Neural cell (in vitro differentiated cells): ENCODE results near the gene KSR2. TPM values are rescaled to one million over a fixed set of nuclear protein-coding genes. Genes with fewer than 3 reads are reported as not detected.

Source experiments
- H2AFZ ChIP-seq: fragments of 200-600, 300-800 bp; sonication (generic), shearing (Covaris generic); 2 replicates; pipeline ENCODE4 v1.6.0; 2014; ENCODE audit warnings: low read depth, mild to moderate bottlenecking, antibody characterized with exemption, low read length, moderate library complexity
- H3F3A ChIP-seq: fragments of 200-600 bp; shearing (Covaris generic); 2 replicates; pipeline ENCODE4 v1.6.1; 2016; ENCODE audit warnings: mild to moderate bottlenecking, moderate library complexity, mixed read lengths, antibody characterized with exemption, low read length; ENCODE audit not compliant: insufficient read depth, poor library complexity, severe bottlenecking
- H3K27ac ChIP-seq: fragments of 200-600, 300-800 bp; sonication (generic), shearing (Covaris generic); 2 replicates; pipeline ENCODE4 v1.5.1; 2014; ENCODE audit warnings: mild to moderate bottlenecking, low read length, moderate library complexity
- H3K27me3 ChIP-seq: fragments of 300-800, 200-600 bp; sonication (generic), shearing (Covaris generic); 2 replicates; pipeline ENCODE4 v1.6.0; 2014; ENCODE audit warnings: mild to moderate bottlenecking, low read depth, low read length, moderate library complexity; ENCODE audit not compliant: insufficient read depth
- H3K36me3 ChIP-seq: fragments of 300-800, 200-600 bp; sonication (generic), shearing (Covaris generic); 2 replicates; pipeline ENCODE4 v1.5.1; 2014; ENCODE audit warnings: mild to moderate bottlenecking, antibody characterized with exemption, low read length, moderate library complexity; ENCODE audit not compliant: insufficient read depth
- H3K4me2 ChIP-seq: fragments of 300-800, 200-600 bp; sonication (generic), shearing (Covaris generic); 2 replicates; pipeline ENCODE4 v1.6.0; 2014; ENCODE audit warnings: mild to moderate bottlenecking, low read length
- H3K4me3 ChIP-seq: fragments of 300-800, 200-600 bp; sonication (generic), shearing (Covaris generic); 2 replicates; pipeline ENCODE4 v1.5.1; 2014; ENCODE audit warnings: mild to moderate bottlenecking, low read length, moderate library complexity
- H3K79me2 ChIP-seq: fragments of 200-600 bp; shearing (Covaris generic); replicated peaks from 2 replicates; pipeline ENCODE4 v1.6.0; 2014; ENCODE audit warnings: mild to moderate bottlenecking, low read length, moderate library complexity; ENCODE audit not compliant: insufficient read depth
- H3K9ac ChIP-seq: fragments of 300-800, 200-600 bp; sonication (generic), shearing (Covaris generic); 2 replicates; pipeline ENCODE4 v1.6.1; 2016; ENCODE audit warnings: mild to moderate bottlenecking, low read length, mixed read lengths
- H3K9me2 ChIP-seq: fragments of 200-600 bp; shearing (Covaris generic); 2 replicates; pipeline ENCODE4 v1.6.1; 2016; ENCODE audit warnings: mild to moderate bottlenecking, low read length, mixed read lengths; ENCODE audit not compliant: insufficient read depth
- H3K9me3 ChIP-seq: fragments of 200-600, 300-800 bp; sonication (generic), shearing (Covaris generic); 2 replicates; pipeline ENCODE4 v1.6.1; 2016; ENCODE audit warnings: mild to moderate bottlenecking, mixed run types, low read length, moderate library complexity, mixed read lengths
- H4K20me1 ChIP-seq: fragments of 200-600 bp; shearing (Covaris generic); 2 replicates; pipeline ENCODE4 v1.6.1; 2016; ENCODE audit warnings: mild to moderate bottlenecking, mixed run types; ENCODE audit not compliant: insufficient read depth
- CTCF ChIP-seq: fragments of 450-650 bp; IDR thresholded peaks from 2 replicates; pipeline ENCODE4 v1.5.1; 2014; ENCODE audit warnings: antibody characterized with exemption, mild to moderate bottlenecking, moderate library complexity; ENCODE audit not compliant: poor library complexity, severe bottlenecking
- EP300 ChIP-seq: fragments of 450-650 bp; conservative IDR thresholded peaks from 2 replicates; pipeline ENCODE4 v1.6.1; 2014; ENCODE audit warnings: antibody characterized with exemption, mild to moderate bottlenecking, moderate library complexity; ENCODE audit not compliant: poor library complexity, severe bottlenecking
- EZH2 ChIP-seq: fragments of 200-600, 300-800 bp; shearing (Covaris generic), sonication (generic); IDR thresholded peaks from 2 replicates; pipeline ENCODE4 v1.6.1; 2014; ENCODE audit warnings: antibody characterized with exemption, low read length, borderline replicate concordance, mild to moderate bottlenecking; ENCODE audit not compliant: insufficient read depth, poor library complexity, severe bottlenecking
- MXI1 ChIP-seq: fragments of 450-650 bp; conservative IDR thresholded peaks from 2 replicates; pipeline ENCODE4 v1.6.1; 2014; ENCODE audit warnings: antibody characterized with exemption, mild to moderate bottlenecking; ENCODE audit not compliant: poor library complexity, severe bottlenecking
- POLR2AphosphoS5 ChIP-seq: IDR thresholded peaks from 2 replicates; pipeline ENCODE4 v1.6.1; 2012
- RAD21 ChIP-seq: fragments of 450-650 bp; conservative IDR thresholded peaks from 2 replicates; pipeline ENCODE4 v1.6.1; 2014; ENCODE audit warnings: antibody characterized with exemption, mild to moderate bottlenecking, moderate library complexity
- REST ChIP-seq: IDR thresholded peaks from 2 replicates; pipeline ENCODE4 v1.6.1; 2012; ENCODE audit warnings: borderline replicate concordance
- SMC3 ChIP-seq: fragments of 450-650 bp; conservative IDR thresholded peaks from 2 replicates; pipeline ENCODE4 v1.6.1; 2014; ENCODE audit warnings: antibody characterized with exemption, mild to moderate bottlenecking, moderate library complexity; ENCODE audit not compliant: poor library complexity
- TAF1 ChIP-seq: IDR thresholded peaks from 2 replicates; pipeline ENCODE4 v1.6.1; 2012; ENCODE audit warnings: low read depth
- polyA plus RNA-seq: library from polyadenylated mRNA; depleted of rRNA; stranded (reverse); fragments of >200 nt; gene quantifications from 2 replicates; pipeline ENCODE4 v1.2.3, GENCODE V29; 2014

KSR2 gene
- polyA plus RNA-seq, 1 donor from 2014 or later, result 3.0 TPM

GRCh38 chr12:117807946-117808345 is 160.8 kb downstream of the KSR2 start:
- Histone ChIP-seq H3K4me3 (no peak overlapping the region), H3F3A (no peaks in the 10 kb centered on the region), H3K9me3 (no peaks in the 10 kb centered on the region), H3K79me2 (no peaks in the 10 kb centered on the region), H3K4me2 (no peak overlapping the region), H3K36me3 (no peaks in the 10 kb centered on the region), H3K27me3 (no peaks in the 10 kb centered on the region), H3K9me2 (no peaks in the 10 kb centered on the region), H2AFZ (no peak overlapping the region), H3K9ac (no peak overlapping the region), H3K27ac (no peak overlapping the region), H4K20me1 (no peaks in the 10 kb centered on the region)
- no peak for TF ChIP-seq EP300
- TF ChIP-seq RAD21, result no peak
- TF ChIP-seq MXI1, result no peak
- TF ChIP-seq POLR2AphosphoS5, result no peak
- no peak for TF ChIP-seq SMC3

DNA sequence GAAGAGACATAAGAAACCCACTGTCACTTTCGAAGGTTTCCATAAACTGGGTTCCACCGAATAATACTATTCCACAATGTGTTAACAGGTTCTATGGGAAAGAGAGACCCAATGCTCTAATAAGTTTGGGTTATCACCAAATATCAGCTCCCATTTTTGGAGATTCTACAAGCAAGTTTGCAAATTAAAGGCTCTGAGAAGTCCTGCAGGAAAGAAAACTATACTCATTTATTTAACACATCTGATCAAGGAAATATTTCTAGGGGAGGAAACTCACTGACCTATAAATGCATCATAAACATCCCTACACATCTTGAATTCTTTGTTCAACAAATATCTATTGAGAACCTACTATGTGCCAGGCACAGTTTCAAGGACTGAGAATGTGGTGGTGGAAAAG is 161.4 kb downstream of the KSR2 start:
- TF ChIP-seq TAF1 (no peak), SMC3 (no peak), MXI1 (no peak), EP300 (no peak), RAD21 (no peak), CTCF (no peak), EZH2 (no peak), REST (no peak), POLR2AphosphoS5 (no peak)
- no peak overlapping the region for H3K9ac ChIP-seq

GRCh38 chr12:117805865-117806264 is 162.9 kb downstream of the KSR2 start:
- H2AFZ ChIP-seq, result no peak overlapping the region

More for the DNA sequence above, 161.4 kb downstream of the KSR2 start:
- no peaks in the 10 kb centered on the region for H3K36me3 ChIP-seq
- no peaks in the 10 kb centered on the region for H4K20me1 ChIP-seq
- no peak overlapping the region for H3K27ac ChIP-seq
- H3K9me2 ChIP-seq, result no peaks in the 10 kb centered on the region
- no peaks in the 10 kb centered on the region for H3K79me2 ChIP-seq
- H3K4me2 ChIP-seq, result no peak overlapping the region
- no peaks in the 10 kb centered on the region for H3K9me3 ChIP-seq
- no peak overlapping the region for H2AFZ ChIP-seq
- H3K27me3 ChIP-seq, result no peaks in the 10 kb centered on the region
- H3K4me3 ChIP-seq, result no peak overlapping the region
- H3F3A ChIP-seq, result no peaks in the 10 kb centered on the region

More at GRCh38 chr12:117805865-117806264, 162.9 kb downstream of the KSR2 start:
- TF ChIP-seq POLR2AphosphoS5 (no peak), TAF1 (no peak)
- H3K36me3 ChIP-seq, result no peaks in the 10 kb centered on the region
- H3K27me3 ChIP-seq, result no peaks in the 10 kb centered on the region
- H3F3A ChIP-seq, result no peaks in the 10 kb centered on the region
- no peaks in the 10 kb centered on the region for H3K79me2 ChIP-seq
- H3K4me2 ChIP-seq, result no peak overlapping the region
- H3K27ac ChIP-seq, result no peak overlapping the region
- H4K20me1 ChIP-seq, result no peaks in the 10 kb centered on the region
- H3K4me3 ChIP-seq, result no peak overlapping the region
- H3K9ac ChIP-seq, result no peak overlapping the region
- no peaks in the 10 kb centered on the region for H3K9me2 ChIP-seq
- no peaks in the 10 kb centered on the region for H3K9me3 ChIP-seq
